A673 (cell line): Measurements from ENCODE around the gene WDR55. TPM values are rescaled to one million over a fixed set of nuclear protein-coding genes. Genes with fewer than 3 reads are reported as not detected.
"Not testable (repeated sequence)": the region's sequence is repeated elsewhere in the genome, so short reads cannot be mapped to it uniquely, and the experiment has no call there.

Experiments used
- BruUV-seq: library from RNA; stranded (reverse); fragments of 400-500 nt; replicated peaks from 2 replicates; lab custom pipeline; 2021; lab: Mats Ljungman, UMichigan
- CTCF ChIA-PET: fragments of 300-600 bp; sonication (Branson Sonifier 250); formaldehyde crosslinking; loops from one replicate; lab custom pipeline; 2022; ENCODE audit warnings: antibody characterized with exemption; lab: Charles Lee
- POLR2A ChIA-PET: fragments of 300-600 bp; sonication (Branson Sonifier 250); formaldehyde crosslinking; loops from one replicate; lab custom pipeline; 2022; ENCODE audit warnings: antibody characterized with exemption; ENCODE audit not compliant: low non-redundant PET; lab: Charles Lee
- DNase-seq: peaks from one replicate; pipeline ENCODE4 v3.0.0-alpha.2; 2015; ENCODE audit warnings: low spot score
- H3K27ac ChIP-seq: fragments of 200-600 bp; sonication (generic); 2 replicates; pipeline ENCODE4 v1.5.1; 2016; ENCODE audit warnings: mixed run types, low read depth, mild to moderate bottlenecking, mixed read lengths, antibody characterized with exemption, low read length; ENCODE audit not compliant: poor library complexity, severe bottlenecking
- H3K27me3 ChIP-seq: fragments of 200-600 bp; sonication (generic); replicated peaks from 2 replicates; pipeline ENCODE4 v1.6.1; 2017; ENCODE audit warnings: mixed run types, low read depth, mild to moderate bottlenecking, mixed read lengths, antibody characterized with exemption, low read length; ENCODE audit not compliant: insufficient read depth, poor library complexity
- H3K36me3 ChIP-seq: fragments of 200-600 bp; sonication (generic); 2 replicates; pipeline ENCODE4 v1.6.1; 2016; ENCODE audit warnings: mixed run types, mild to moderate bottlenecking, mixed read lengths, antibody characterized with exemption, low read length; ENCODE audit not compliant: insufficient read depth, poor library complexity, severe bottlenecking
- H3K4me1 ChIP-seq: fragments of 200-600 bp; sonication (generic); 2 replicates; pipeline ENCODE4 v1.6.1; 2017; ENCODE audit warnings: mixed run types, mild to moderate bottlenecking, mixed read lengths, antibody characterized with exemption, low read length; ENCODE audit not compliant: insufficient read depth, poor library complexity, severe bottlenecking
- H3K4me3 ChIP-seq: fragments of 200-600 bp; sonication (generic); 2 replicates; pipeline ENCODE4 v1.5.1; 2016; ENCODE audit warnings: low read depth, mixed run types, mild to moderate bottlenecking, mixed read lengths, low read length; ENCODE audit not compliant: poor library complexity, severe bottlenecking
- H3K9me3 ChIP-seq: fragments of 200-600 bp; sonication (generic); 2 replicates; pipeline ENCODE4 v1.6.1; 2016; ENCODE audit warnings: mixed run types, low read depth, mild to moderate bottlenecking, mixed read lengths, antibody characterized with exemption, low read length; ENCODE audit not compliant: poor library complexity, severe bottlenecking
- EZH2 ChIP-seq: fragments of 200-600 bp; sonication (generic); IDR thresholded peaks from 2 replicates; pipeline ENCODE4 v1.6.1; 2017; ENCODE audit warnings: borderline replicate concordance, low read depth, mild to moderate bottlenecking, mixed read lengths, antibody characterized with exemption, low read length; ENCODE audit not compliant: poor library complexity, severe bottlenecking
- intact Hi-C: fragments of 100-400 bp; cut with micrococcal nuclease; formaldehyde crosslinking; loops from one replicate; pipeline ENCODE4 v1.10.0; 2022; ENCODE audit not compliant: unreplicated experiment
- total RNA-seq: library from RNA; stranded (reverse); gene quantifications from 2 replicates; pipeline ENCODE4 v1.2.3, GENCODE V29; 2021
- TF ChIP-seq, protein P1 (sequence below): fragments of 300-800, 200-600 bp; sonication (generic); conservative IDR thresholded peaks from 2 replicates; pipeline ENCODE4 v1.5.1; 2017; ENCODE audit warnings: low read depth, mild to moderate bottlenecking, antibody characterized with exemption, low read length, moderate library complexity, mixed read lengths

The WDR55 gene
- total RNA-seq, 1 experiment from 2014 or later = 33.2 TPM

DNA sequence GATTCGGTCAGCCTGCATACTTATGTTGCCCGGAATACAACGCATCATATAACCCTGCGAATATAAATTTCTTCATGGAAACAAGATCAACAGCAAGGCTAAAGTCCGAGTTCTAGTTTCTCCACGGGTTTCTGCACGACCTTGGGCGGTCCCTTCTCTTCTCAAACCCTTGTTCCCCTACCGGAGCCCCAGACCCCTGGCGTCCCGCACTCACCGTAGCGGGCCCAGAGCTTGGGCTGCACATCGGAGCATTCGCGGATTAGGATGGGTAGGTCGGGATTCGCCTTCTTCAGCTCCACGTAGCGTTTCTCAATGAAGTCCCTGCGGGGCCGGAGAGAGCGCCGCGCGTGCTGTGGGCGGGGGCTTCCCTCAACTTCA, 17.7 kb upstream of the WDR55 start:
- H3K4me3 ChIP-seq = peak overlapping the region; percentile 71
- no peaks in the 10 kb centered on the region for H3K9me3 ChIP-seq
- ChIA-PET CTCF (no interaction called here), POLR2A (no interaction called here)
- intact Hi-C loops = no loop called here
- H3K36me3 ChIP-seq = peaks cover 64% of the 10 kb centered on the region
- TF ChIP-seq EZH2 = no peak
- TF ChIP-seq, protein P1, sequence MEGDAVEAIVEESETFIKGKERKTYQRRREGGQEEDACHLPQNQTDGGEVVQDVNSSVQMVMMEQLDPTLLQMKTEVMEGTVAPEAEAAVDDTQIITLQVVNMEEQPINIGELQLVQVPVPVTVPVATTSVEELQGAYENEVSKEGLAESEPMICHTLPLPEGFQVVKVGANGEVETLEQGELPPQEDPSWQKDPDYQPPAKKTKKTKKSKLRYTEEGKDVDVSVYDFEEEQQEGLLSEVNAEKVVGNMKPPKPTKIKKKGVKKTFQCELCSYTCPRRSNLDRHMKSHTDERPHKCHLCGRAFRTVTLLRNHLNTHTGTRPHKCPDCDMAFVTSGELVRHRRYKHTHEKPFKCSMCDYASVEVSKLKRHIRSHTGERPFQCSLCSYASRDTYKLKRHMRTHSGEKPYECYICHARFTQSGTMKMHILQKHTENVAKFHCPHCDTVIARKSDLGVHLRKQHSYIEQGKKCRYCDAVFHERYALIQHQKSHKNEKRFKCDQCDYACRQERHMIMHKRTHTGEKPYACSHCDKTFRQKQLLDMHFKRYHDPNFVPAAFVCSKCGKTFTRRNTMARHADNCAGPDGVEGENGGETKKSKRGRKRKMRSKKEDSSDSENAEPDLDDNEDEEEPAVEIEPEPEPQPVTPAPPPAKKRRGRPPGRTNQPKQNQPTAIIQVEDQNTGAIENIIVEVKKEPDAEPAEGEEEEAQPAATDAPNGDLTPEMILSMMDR = no peak
- peak; percentile 22 for DNase-seq
- peak overlapping the region; percentile 69 for H3K27ac ChIP-seq
- no TSS peak for BruUV-seq
- H3K27me3 ChIP-seq = no peaks in the 10 kb centered on the region
- H3K4me1 ChIP-seq = peaks cover 10% of the 10 kb centered on the region

DNA sequence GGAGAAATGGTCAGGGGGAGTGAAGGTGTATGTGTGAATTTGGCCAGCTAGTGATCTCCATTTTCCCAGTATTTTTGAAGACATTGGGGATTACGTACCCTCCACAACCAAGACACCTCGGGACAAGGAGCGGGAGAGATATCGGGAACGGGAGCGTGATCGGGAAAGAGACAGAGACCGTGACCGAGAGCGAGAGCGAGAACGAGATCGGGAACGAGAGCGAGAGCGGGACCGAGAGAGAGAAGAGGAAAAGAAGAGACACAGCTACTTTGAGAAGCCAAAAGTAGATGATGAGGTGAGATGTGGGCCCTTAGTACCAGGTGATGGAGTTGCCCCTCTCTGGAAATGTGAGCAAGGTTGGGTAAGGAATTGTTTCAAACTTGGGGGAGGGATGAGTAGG, 5.8 kb upstream of the WDR55 start:
- no peak overlapping the region for H3K4me3 ChIP-seq
- H3K36me3 ChIP-seq = peaks cover 87% of the 10 kb centered on the region
- no peaks in the 10 kb centered on the region for H3K27me3 ChIP-seq
- H3K4me1 ChIP-seq = no peaks in the 10 kb centered on the region
- no peak for DNase-seq
- no TSS peak for BruUV-seq
- no peak for TF ChIP-seq EZH2
- ChIA-PET CTCF (no interaction called here), POLR2A (no interaction called here)
- intact Hi-C loops = no loop called here
- H3K27ac ChIP-seq = no peak overlapping the region
- no peaks in the 10 kb centered on the region for H3K9me3 ChIP-seq

DNA sequence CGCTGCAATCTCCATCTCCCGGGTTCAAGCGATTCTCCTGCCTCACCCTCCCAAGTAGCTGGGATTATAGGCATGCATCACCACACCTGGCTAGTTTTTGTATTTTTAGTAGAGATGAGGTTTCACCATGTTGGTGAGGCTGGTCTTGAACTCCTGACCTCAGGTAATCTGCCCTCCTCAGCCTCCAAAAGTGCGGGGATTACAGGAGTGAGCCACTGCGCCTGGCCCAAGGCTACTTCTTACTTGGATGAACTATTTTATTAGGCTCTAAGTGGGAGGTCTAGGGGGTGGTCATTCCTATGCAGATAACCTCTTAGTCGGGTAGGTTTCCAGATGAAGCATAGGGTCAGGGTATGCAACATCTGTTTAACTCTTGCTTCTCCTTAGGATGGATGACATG, 4.3 kb upstream of the WDR55 start:
- intact Hi-C loops, DNase-seq, CTCF ChIA-PET, H3K4me1 ChIP-seq, BruUV-seq, H3K27me3 ChIP-seq, POLR2A ChIA-PET, H3K4me3 ChIP-seq, H3K27ac ChIP-seq, H3K9me3 ChIP-seq: not testable (repeated sequence)
- H3K36me3 ChIP-seq = peaks cover 74% of the 10 kb centered on the region

DNA sequence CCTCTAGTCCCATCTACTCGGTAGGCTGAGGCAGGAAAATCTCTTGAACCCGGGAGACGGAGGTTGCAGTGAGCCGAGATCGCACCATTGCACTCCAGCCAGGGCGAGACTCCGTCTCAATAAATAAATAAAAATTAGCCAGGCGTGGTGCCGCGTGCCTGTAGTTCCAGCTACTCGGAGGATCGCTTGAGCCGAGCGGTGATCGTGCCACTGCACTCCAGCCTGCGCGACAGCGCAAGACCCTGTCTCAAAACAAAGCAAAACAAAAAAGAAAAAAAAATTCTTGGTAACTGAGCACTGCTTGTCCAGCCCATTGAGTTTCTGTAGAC, 710 bp upstream of the WDR55 start:
- Histone ChIP-seq H3K36me3 (peaks cover 64% of the 10 kb centered on the region), H3K4me3 (peak overlapping the region; percentile 86), H3K4me1 (peaks cover 6% of the 10 kb centered on the region), H3K27ac (peak overlapping the region; percentile 80), H3K9me3 (no peaks in the 10 kb centered on the region), H3K27me3 (no peaks in the 10 kb centered on the region)
- intact Hi-C loops = loop anchor here (1.0 kb wide), 1 partner anchor 27 kb away; the partner anchor contains the start of genes HARS1 and HARS2
- BruUV-seq = no TSS peak
- no peak for DNase-seq
- TF ChIP-seq EZH2 = no peak
- TF ChIP-seq, protein P1 = no peak
- ChIA-PET POLR2A (interaction anchor here (0.6 kb wide), 1 partner anchor 45 kb away, joined by 3 read pairs; no protein-coding TSS in a partner anchor), CTCF (no interaction called here)

DNA sequence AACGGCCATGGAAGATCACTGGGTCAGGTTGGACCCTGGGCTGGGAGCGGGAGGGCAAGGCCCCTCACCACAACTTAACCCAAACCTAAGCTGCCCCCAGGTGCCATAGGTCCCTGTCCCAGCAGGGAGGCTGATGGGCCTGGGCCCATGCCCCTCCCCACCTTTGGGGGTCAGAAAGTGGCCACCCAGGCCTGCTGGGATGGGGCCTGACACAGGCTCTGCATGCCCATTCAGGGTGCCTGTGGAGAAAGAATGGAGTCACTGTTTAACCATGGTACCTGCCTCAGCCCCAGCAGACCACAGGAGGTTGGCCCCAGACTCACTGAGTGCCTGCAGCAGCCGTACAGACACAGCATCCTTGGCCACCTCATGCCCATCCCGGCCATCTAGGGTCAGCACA, 6.3 kb downstream of the WDR55 start:
- intact Hi-C loops, H3K27ac ChIP-seq, DNase-seq, H3K27me3 ChIP-seq, H3K4me1 ChIP-seq, CTCF ChIA-PET, BruUV-seq, H3K9me3 ChIP-seq, H3K4me3 ChIP-seq, POLR2A ChIA-PET: not testable (repeated sequence)
- peaks cover 86% of the 10 kb centered on the region for H3K36me3 ChIP-seq
